Ureter (tissue), 1 donor: ENCODE results near the gene C1orf115. TPM values are rescaled to one million over a fixed set of nuclear protein-coding genes. Genes with fewer than 3 reads are reported as not detected.
"Not testable (repeated sequence)": the region's sequence is repeated elsewhere in the genome, so short reads cannot be mapped to it uniquely, and the experiment has no call there.

Source experiments
- DNase-seq: peaks from one replicate; pipeline ENCODE4 v3.0.0-alpha.2; 2020; ENCODE audit warnings: low spot score
- total RNA-seq: library from RNA; stranded (reverse); gene quantifications from one replicate; pipeline ENCODE4 v1.2.4, GENCODE V29; 2023
- donor health status: DM: yes; HTN: yes; CAD: no.

C1orf115 gene
- total RNA-seq, 1 donor from 2014 or later, result 13.1 TPM

DNA sequence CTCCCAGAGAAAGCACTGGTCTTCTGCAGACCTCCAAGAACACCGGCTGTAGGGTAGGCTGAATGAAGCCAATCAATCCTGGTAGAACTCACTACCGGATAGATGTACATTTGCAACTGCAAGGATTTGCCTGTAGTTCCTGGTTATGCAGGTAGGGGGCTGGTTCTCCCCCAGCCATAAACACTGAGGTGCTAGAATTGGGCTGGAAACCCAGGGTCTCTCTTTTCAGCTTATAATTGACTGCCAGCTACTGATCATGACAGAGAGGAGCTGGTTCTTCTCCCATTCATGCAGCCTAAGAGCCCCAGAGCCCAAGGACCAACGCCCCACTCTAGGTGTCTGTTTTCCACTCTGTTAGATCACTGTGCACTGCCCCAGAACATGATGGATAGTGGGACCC, 36.5 kb downstream of the C1orf115 start:
- DNase-seq, result no peak

DNA sequence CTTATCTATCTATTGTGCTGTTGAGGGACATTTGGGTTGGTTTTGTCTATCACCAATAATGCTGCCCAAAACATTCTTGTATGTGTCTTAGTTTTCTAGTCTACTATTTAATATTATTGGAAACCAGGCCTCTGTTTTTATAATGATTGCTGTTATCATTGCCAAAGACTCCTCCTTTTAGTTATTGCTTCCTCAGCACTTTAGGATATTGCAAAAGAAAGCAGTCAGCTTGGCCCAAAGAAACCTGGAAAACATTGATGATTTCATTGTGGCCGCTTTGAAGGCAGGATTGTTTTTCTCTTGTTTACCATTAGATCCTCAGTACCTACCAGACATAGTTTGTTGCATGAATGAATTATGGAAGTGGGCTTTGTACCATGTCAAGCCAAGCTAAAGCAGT, 37.4 kb downstream of the C1orf115 start:
- DNase-seq, result no peak

GRCh38 chr1:220730486-220730885, 40.3 kb downstream of the C1orf115 start:
- no peak for DNase-seq

GRCh38 chr1:220732137-220732536, 42.0 kb downstream of the C1orf115 start:
- no peak for DNase-seq

DNA sequence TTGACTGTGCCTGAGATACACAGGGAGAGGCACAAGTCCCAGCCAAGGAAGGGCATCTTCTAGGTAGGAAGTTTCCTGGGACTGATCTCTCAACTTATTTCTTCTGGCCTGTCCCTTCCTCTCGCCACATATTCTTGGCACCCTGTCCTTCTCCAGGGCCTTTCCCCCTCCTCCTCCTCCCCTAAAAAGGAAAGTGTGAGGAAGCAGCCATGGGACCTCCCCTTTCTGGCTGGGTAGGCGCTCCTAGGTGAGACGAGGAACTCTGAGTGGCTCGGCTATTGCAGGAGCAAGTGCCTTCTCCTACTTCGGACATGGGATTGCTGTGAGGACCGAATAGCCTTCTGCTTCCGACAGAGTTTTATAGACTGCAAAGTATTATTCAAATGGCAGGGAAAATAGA, 42.5 kb downstream of the C1orf115 start:
- no peak for DNase-seq

DNA sequence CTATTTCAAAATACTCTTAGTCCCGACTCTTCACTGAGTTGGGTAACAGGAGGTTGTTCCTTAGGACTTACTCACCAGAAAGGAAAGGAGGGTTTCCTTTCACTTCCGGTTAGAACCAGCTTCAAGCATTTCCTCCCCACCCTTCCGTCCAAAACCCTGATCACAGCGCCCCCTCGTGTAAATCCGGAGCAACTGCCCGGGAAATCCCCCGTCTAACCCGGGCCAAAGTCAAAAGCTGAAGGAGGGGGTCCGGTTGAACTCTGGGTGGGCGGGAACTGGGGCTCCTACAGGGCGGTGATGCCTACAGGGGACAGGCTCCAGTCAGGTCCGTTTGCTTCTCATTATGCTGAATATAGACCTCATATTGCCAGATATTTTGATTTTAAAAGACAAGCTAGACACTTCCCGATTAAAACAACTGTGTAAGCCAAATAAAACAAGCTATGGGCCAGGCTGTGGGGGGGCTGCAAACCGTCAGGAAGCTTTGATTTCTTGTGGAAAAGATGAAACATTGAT, 43.0 kb downstream of the C1orf115 start:
- peak; percentile 89 for DNase-seq

DNA sequence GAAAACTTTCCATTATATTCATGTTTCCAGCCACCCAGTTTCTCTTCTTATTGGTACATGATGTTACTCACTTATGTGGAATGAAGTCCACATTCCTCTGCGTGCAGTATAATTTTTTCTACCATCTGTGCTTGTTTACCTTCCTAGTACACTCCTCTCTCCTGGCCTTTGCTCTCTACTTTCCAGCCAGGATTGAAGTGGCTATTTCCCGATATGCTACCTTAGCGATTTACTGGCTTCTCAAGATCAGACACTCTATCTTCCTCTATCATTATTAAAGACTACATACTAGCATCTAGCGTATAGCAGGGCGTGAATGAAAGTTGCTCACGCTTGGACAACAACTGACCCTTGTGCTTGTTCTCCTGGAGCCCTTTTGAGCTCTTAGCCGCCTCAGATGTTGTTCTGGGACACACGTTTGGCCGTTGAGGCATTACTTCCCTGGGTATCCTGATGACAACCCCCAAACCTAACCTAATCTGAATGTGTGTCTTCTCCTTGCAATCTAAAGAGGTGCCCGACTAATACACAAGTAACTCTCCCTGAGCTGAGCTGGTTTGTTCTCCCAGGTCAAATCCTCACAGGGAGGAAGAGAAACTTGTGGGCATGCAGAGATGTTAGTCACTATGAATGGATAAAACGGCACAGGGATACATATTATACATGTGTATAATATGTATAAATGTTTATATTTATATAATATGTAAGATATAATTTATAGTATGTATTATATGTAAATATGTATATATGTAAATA, 44.6 kb downstream of the C1orf115 start:
- no peak for DNase-seq

GRCh38 chr1:220736283-220736682, 46.1 kb downstream of the C1orf115 start:
- DNase-seq, result not testable (repeated sequence)

- DNase-seq, result no peak
Measured at GRCh38 chr1:220741349-220741748, 51.2 kb downstream of the C1orf115 start.

- no peak for DNase-seq
Measured at GRCh38 chr1:220741825-220742224, 51.7 kb downstream of the C1orf115 start.

GRCh38 chr1:220742520-220742919, 52.4 kb downstream of the C1orf115 start:
- no peak for DNase-seq

GRCh38 chr1:220746851-220747250, 56.7 kb downstream of the C1orf115 start:
- no peak for DNase-seq

DNA sequence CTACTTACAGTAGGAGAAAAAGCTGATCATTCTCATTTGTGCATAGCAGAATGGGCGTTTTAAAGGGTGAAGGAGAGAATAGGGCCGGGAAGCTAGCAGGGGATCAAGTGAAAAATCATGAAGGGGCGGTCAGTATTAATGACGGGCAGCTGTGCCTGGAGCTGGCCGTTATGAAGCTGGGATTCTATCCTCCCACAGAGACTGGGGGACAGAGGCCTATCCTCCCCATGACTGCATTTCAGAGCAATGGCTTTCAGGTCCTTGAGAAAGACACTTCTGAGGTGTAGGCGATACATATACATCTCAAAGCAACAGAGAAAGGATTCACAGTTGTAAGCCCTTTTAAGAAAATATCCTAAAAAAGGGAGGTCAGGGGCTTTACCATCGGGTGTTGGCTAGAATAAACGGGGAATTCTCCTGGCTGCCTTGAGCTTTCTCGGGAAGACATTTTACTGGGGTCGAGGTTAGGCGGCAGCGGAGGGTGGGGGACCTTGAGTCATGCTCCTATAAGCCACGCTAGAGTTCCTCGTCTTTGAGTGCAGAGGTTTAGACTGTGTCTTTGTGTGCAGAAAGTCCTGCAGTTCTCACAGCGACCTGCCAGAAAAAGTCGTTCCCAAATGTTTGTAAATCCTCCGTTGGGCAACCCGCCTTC, 57.4 kb downstream of the C1orf115 start:
- DNase-seq, result no peak

DNA sequence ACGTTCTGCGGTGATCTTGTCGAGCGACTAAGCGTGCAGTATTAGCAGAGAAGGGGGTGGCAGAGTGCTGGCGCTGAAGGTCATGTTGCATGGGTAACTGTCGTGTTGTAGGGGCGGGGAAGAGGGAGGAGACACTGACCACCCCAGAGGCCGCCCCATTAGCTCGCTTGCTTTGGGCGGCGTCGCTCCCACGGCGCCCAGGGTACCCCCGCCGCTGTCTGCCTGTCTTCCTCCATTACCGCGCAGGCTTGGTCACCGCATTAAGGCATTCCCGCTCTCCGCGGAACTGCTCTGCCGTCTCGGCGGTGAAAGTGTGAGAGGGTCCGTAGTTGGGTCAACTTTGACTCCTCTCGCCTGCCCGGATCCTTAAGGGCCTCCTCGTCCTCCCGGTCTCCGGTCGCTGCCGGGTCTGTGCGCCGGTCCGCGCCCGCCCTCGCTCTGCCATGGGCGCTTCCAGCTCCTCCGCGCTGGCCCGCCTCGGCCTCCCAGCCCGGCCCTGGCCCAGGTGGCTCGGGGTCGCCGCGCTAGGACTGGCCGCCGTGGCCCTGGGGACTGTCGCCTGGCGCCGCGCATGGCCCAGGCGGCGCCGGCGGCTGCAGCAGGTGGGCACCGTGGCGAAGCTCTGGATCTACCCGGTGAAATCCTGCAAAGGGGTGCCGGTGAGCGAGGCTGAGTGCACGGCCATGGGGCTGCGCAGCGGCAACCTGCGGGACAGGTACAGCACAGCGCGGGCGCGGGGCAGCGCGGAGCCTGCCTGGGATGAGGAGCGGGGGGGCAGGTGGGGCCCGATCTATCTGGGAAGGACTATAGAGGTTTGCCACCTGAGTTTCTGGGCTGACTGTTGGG, 58.1 kb downstream of the C1orf115 start, which contains the start of gene MTARC2:
Gene MTARC2 (plus strand): TSS at position 234 of the 846 bp plus-strand sequence. CDS start 210 bp downstream, at position 444.
- peak; percentile 80 for DNase-seq

Other genes with a start within 250 kb of the C1orf115 start
- gene MARK1, start 162.2 kb upstream of the C1orf115 start, total RNA-seq, result 34.8 TPM
- gene MTARC2, start 58.0 kb downstream of the C1orf115 start, total RNA-seq, result 18.8 TPM
- 29.0 TPM for gene MTARC1, start 96.5 kb downstream of the C1orf115 start, total RNA-seq
- gene HLX, start 189.1 kb downstream of the C1orf115 start, total RNA-seq, result 7.5 TPM